Fibroblast of the conjunctiva (primary cell): Measurements from ENCODE around the gene SERPINB7.
"Not testable (repeated sequence)": the region's sequence is repeated elsewhere in the genome, so short reads cannot be mapped to it uniquely, and the experiment has no call there.

Source experiments
- DNase-seq: peaks from one replicate; pipeline ENCODE4 v3.0.0-alpha.2; 2010; ENCODE audit warnings: low read depth

Gene SERPINB7, protein sequence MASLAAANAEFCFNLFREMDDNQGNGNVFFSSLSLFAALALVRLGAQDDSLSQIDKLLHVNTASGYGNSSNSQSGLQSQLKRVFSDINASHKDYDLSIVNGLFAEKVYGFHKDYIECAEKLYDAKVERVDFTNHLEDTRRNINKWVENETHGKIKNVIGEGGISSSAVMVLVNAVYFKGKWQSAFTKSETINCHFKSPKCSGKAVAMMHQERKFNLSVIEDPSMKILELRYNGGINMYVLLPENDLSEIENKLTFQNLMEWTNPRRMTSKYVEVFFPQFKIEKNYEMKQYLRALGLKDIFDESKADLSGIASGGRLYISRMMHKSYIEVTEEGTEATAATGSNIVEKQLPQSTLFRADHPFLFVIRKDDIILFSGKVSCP

DNA sequence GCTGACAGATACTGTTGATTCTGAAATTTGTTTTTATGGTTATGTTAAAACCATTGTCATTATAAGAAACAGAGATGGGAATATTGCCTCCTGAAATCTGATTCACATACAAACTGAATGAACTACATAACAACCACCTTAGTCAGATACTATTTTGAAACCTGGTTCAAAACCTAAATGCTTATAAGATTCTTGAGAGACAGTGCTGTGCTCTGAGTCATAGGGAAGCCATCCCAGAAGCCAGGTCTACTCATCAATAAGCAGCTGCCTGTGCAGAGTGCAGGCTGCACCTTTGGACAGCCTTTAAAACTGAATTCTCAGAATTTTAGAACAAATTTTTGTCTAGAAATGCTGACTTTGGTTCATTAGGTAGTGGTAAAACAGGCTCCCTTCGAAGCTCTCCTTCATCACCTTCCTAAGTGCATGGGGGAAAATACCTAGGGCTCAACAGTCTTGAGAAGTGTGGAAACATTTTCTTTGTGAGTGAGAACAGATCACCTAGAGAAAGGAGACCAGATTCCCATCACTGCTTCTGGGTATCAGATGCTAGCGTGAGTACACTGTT is at the start of gene SERPINB7:
SERPINB7 (plus strand) TSS at position 253 of the 565 bp plus-strand sequence. CDS start 6,955 bp downstream, outside the sequence.
- DNase-seq: no peak

DNA sequence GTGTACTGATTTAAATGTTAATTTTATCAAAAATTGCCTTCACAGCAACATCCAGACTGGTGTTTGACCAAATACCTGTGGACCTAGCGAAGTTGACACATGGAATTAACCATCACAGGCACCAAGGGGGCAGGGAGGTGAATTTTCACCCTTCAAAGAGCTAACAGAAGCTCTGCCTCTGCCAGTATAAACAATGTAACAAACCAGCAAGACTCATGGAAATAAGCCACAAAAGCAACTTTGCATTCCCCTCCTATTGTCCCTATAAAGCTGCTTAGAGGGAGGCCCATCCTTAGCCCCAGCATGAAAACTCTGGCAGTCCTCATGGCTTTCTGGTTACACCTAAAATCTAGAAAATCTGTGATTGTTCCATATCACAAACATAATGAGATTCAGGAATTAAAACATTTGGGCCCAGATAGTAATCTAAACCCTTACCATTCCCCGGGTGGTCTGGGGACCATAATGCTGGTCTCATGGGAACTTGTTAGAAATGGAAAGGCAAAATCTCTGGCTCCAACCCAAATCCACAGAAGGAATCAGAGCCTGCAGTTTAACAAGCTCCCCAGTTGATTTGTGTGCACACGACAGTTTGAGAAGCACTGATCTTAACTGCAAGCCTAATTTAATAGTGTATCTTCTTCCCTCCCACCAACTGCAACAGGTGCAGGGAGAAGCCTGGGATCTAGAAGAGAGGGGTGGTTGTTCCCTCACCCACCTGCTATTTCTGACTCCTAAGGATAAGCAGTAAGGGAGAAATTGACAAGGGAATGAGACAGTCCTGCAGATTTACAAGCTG is 49.3 kb upstream of the SERPINB7 start:
- no peak for DNase-seq

DNA sequence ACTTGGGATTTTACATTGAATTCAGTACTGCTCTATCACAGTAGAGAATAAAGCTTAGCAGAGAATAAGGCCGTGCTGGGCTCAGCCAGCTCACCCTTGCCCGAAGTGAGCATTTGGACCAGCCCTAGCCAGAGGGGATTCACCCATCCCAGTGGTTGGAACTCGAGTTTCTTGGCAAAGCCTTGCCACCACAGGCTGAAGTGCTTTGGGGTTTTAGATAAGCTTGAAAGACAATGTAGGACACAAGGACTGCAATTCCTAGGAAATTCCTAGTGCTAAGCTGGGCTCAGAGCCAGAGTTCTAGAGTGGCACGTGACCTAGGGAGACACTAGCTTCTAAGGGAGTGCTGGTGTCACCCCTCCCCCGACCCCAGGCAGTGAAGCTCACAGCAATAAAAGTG is 44.4 kb upstream of the SERPINB7 start:
- no peak for DNase-seq

DNA sequence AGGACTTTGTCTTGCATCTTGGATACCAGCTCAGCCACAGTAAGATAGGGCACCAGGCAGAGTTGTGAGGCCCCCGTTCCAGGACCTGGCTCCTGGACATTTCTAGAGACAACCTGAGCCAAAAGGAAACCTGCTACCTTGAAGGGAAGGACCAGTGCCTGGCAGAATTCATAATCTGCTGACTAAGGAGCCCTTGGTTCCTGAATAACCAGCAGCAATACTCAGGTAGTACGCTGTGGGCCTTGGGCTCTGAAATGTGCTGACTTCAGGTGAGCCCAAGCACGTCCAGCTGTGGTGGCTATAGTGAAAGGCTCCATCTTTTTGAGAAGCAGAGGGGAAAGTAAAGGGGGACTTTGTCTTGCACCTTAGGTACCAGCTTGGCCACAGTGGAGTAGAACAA is 44.0 kb upstream of the SERPINB7 start:
- no peak for DNase-seq

DNA sequence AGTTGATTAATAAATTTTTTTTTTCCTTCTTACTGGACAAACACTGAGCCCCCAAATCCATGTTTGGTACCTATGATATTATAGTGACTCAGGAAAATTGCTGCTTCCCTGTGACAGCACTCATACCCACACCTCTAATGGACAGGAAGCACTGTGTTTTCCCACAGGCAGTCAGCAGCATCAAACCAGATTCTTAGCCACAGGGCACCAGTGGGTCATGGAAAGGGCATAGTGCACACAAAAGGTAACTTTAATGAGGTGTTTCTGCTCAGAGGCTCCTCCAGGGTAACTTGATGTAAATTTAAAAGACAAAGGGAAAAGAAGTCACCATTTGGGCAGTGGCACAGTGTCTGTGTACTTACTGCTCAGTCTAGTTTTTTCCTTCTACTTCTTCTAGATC is 38.3 kb upstream of the SERPINB7 start:
- no peak for DNase-seq

DNA sequence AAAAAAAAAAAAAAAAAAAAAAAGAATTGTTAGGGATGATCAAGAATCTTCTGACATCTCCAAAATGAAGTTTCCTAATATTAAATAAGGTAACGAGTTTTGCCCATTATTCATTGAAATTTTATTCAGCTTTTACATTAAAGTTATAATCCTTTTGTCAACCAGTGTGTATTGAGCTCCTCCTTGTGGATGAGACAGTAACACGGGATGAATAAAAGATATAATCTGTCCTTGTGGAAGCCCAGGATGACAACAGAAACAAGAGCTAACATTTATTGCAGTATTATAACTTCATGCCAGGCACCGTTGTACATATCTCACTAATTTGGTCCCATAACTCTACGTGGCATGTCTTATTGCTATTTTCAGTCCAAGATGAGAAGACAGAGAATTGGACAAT is 33.4 kb upstream of the SERPINB7 start:
- no peak for DNase-seq

DNA sequence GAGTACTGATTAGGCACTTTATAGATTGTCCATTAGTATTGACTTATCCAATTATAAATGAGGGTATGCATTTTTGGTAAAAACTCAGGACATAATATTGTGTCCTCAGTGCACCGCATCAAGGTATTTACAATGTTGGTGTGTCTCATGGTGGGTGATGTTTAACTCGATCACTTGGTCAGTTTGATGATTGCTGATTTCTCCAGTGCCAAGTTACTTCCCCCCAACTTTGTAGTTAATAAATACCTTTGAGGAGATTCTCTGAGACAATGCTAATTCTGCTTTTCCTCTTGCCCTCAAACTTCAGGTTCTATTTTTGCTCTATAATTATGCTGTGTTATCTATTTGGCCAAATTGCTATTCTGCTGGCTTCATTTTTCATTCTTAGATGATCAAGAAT is 28.2 kb upstream of the SERPINB7 start:
- no peak for DNase-seq

DNA sequence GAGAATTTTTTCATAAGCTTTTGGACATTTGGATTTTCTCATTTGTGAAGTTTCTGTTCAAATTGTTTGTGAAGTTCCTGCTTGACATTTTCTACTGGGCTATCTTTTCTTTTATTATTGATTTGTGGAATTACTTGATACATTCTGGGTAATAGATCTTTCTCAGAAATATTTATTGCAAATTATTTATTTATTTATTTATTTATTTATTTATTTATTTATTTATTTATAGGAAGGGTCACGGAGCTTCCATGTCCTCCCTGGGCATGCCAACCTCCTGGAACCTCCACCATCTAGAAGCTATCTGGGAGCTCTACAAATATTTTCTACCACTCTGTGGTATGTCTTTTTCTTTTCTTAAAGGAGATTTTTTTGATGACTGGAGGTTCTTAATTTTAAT is 25.7 kb upstream of the SERPINB7 start:
- DNase-seq: no peak

DNA sequence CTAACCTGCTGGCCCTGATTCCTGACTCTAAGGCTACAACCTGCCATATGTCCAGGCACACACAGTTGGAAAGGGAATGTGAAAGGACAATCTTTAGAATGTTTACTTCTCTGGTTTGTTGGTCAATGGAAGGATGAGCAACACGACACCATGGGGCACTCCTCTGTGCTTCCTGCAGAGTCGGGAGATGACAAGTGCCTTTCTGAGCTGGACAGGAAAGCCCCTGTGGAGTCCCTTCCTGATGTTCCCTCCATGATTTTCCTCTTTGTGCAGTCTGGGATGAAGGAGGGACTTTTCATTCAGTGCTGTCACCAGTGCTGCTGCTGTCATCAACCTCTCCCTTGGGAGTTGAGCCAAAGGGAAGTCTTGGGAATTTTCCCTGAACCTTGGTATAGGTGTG is 22.6 kb upstream of the SERPINB7 start:
- no peak for DNase-seq

DNA sequence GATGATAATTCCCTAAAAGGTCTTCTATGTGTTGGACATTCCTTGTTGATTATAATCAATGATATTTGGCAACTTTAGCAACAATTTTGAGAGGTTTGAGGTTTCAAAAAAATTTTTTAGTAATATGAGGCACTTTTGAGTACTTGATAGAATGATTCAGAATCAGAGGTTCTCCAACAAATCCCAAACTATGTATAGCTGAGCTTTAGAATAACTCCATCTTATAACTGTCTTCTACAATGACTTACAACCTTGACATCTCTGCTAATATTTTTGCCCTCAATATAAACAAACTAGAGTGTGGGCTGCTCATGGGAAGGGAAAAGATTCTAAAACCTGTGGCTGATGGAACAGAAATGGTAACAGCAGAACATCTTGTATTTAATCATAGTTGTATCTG is 21.5 kb upstream of the SERPINB7 start:
- DNase-seq: no peak

DNA sequence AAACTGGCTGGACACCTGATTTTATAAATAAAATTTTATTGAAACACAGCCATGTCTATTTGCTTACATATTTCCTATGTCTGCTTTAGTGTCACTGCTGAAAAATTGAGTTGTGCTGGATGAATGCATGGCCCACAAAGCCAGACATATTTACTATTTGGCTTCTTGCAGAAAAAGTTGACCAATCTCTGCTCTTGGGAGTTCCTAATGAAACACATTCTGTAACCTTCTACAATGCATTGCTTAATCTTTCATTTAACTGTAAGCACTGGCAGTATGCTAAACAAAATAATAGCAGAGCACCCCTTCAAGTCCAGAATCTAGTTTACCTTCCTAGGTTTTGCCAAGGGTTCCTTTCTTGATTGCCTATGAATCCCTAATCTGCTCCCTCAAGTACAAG is 17.7 kb upstream of the SERPINB7 start:
- DNase-seq: no peak

DNA sequence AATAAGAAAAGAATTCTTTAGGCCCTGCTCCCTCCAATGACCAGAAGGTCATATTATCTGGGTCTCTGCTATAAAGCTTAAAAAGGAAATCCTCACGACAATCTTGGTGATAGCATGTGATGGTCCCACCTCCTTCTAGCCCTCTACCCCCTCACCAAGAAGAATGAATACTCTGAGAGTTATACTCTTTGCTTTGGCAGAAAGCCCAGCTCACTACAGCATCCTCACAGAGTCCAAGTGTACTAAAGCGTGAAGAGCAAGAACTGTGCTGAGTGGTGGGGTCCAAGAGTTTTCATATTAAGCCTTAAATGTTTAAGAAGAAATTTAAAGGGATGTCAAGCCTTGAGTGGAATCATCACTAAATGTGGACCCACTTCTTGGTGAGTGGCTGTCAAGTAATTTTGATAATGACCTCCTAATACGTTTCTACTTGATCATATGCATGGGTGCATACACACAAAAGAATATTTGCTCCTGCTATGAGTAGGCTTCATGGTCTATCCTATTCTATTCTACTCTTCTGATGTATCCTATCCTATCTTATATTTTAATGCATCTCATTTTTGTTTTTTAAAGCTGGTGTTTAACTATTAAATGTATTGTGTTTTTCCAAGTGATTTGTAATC is 16.5 kb upstream of the SERPINB7 start:
- no peak for DNase-seq

DNA sequence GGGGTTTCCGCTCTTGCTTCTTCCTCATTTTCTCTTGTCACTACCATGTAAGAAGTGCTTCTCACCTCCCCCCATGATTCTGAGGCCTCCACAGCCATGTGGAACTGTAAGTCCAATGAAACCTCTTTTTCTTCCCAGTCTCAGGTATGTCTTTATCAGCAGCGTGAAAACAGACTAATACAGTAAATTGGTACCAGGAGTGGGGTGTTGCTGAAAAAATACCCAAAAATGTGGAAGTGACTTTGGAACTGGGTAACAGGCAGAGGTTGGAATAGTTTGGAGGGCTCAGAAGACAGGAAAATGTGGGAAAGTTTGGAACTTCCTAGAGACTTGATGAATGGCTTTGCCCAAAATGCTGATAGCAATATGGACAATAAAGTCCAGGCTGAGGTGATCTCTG is 15.4 kb upstream of the SERPINB7 start:
- not testable (repeated sequence) for DNase-seq

DNA sequence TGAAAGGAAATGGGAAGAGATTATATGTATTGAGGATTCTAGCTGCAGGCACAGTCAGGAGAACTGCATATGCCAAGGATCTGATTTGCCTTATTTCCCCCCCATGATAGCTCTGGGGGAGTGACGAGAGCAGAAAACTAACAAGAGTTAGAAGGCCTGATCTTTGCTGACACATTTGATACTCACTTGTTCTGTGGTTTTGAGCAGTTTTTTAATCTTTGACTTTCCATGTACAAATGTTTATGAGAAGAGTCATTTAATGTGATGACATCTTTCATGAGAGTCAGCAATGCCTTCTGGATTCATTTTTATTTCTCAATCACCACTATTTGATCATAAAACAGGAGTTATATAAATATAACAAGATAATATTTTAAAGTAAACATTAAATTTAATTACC is 12.7 kb upstream of the SERPINB7 start:
- peak; percentile 9 for DNase-seq

DNA sequence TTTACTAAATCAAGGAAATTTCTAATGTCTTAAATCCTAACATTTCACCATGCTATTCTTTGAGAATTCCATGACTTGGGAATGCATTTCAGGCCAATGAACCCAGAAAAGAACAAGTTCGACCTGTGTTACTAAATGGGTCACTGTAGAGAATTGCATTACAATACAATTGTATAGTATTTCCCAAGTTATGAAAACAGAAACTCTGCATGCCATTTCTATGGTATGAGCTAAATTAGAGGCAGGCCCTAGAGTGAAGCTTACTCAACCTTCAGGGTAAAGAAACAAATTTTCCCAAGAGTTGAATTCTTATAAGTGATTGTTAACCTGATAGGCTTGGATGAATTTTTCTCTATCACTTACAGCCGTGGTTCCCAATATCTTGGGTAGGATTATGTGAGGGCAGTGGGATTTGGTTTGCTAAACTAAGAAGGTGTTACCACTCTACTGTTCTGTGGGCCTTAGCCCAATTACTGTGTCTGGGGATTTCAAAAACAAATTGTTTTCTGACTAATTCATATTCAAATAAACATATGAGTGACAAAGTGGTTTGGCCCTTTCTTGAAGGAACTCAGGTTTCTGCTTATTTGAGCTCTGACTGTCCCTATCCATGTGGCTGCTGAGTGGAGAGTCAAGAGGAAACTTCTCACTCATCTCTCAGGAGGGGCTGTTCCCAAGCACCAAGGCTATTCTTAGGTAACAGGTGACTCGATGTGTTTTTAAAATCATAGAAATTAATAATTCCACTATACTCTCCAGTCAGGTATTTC is 11.2 kb upstream of the SERPINB7 start:
- no peak for DNase-seq

DNA sequence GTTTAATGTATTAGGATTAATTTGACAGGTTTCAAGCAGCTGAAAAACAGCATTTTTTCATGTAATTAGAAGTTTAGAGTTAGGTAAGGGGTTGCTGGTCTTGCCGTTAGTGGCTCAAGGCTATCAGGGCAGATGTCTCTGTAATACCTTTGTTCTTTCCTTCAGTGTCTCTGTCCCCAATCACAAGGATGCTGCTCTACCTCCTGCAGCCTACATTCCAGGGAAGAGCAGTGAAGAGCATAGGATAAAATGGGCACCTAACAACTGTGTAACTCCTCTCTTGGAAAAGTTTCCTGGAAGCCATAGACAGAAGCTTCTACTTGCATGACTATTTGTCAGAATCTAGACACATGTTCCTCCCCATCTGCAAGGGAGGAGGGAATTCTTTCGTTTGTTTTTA is 9.4 kb upstream of the SERPINB7 start:
- DNase-seq: no peak

DNA sequence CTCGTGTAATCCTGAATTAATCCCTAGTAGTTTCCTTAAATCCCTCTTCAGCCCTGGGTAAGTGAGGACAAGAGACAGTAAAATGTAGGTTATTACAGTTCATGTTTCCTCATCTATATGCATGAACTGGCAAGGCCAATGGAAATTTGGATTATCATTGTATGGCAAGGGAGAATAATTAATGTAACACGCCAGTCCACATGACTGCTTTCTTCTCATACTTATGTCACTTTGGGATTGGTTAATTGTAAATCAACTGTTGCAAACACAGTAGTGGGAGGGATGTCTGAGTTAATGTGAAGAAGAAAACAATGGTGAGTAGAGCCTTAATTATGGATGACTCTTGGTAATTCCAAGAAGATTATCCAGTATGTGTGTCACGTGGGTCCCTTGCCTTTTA is 1.7 kb upstream of the SERPINB7 start:
- no peak for DNase-seq

DNA sequence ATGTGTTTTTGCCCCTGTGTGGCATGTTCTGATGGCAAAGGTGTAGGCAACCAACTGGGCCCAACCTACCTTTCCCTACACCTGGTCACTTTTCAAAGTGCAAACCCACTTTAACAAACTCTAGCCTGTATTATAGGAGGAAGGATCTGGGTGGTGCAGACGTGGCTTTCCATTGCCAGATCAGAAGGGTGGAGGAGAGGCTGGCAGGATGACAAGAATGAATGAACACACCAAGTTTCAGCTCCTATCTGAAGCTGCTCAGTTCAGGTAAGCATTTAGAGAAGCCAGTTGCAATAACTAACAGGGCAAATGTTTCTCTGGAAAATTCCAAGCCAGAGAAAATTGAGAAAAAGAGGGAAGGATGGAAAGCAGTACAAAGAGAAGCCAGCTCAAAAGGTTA is 707 bp upstream of the SERPINB7 start:
- no peak for DNase-seq

DNA sequence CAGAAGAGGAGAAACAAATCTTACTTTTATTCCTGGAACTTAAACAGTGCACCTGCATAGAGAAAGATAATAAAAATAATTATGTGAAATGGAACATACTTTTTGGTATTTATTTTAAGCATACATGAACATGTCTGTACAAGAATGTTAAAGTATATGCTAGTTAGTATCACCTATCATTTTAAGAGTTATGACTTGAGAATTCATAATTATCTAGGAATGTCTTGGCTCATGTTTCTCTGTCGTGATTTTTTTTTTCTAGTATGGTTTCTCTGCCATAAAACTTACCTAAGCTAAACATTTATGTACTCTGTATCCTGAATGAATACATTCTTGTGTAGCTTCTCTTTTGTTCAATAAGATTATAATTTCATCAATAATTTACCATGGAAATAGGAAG is 4.2 kb downstream of the SERPINB7 start:
- no peak for DNase-seq

DNA sequence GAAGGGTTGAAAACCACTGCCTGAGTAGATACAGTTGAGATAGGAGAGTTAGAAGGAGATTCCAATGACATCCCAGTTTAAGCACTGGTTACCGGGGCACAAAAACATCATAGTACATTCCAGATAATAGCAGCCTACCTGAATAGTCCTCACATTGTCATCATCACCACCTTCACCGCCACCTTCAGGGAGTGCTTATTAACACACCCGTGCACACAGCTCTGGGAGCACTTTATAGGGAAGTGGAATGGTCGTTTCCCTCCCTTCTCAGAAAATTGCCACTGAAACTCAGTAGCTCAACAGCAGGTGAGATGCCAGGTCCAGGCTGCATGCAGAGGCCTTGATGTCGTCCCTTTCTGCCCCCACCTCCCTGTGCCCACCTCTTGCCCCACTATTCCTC is 8.2 kb downstream of the SERPINB7 start:
- no peak for DNase-seq

DNA sequence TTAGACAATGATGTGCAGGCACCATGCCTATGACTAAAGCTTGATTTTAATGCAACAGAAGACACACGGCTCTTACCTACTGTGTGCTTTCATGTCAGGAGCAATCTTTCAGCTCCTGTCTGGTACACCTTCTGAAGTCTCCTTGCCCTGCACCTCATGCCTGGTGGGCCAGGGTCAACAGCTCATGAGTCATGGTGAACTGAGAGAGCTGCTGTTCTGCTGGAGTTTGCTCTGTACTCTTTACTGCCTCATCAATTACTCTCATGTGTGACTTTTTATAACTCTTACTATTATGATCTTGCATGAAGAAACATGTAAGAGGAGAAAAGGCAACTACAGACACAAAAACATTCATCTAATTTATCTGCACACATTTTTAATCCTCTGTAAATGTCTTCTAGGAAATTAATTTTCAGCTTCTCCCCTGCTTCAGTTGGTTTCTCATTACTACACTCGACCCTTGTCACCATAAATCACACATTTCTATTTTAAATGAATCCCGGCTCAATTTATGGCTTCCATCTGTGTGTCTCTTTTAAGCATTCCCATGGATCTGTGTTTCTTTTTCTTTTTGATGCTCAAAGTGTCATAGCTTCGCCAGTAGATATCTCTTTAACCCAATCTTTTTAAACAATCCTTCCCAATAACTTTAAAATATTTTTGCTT is 9.7 kb downstream of the SERPINB7 start:
- DNase-seq: no peak
